SH-SY5Y (cell line): Measurements from ENCODE around the gene MUC15.

ENCODE experiments used
- GATA2 ChIP-seq: IDR thresholded peaks from 2 replicates; pipeline ENCODE4 v1.6.1; 2011; ENCODE audit warnings: mild to moderate bottlenecking, low read depth, low read length
- GATA3 ChIP-seq: IDR thresholded peaks from 2 replicates; pipeline ENCODE4 v1.6.1; 2011; ENCODE audit warnings: low read depth, mild to moderate bottlenecking, low read length, moderate library complexity

DNA sequence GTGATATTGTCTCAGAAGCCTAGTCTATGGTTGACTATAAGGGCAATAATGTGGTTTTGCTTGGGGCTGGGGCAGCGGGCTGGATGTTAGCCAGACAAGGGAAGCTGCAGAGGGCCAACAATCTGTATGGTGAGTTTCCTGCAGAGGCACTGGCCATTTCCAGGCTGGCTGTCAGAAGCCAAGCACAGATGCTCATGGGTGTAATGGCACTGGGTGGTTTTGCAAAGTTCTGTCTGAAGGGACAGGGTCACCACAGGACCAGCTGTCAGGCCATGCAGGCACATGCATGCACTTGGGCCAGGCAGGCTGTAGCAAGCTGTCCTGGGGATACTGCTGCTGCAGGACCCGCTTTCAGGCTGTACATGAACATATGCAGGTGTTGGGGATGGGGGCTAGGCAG lies 41.7 kb upstream of the MUC15 start:
- TF ChIP-seq GATA3 (no peak), GATA2 (no peak)
